ENCODE measurements around the gene THSD4. TPM values are rescaled to one million over a fixed set of nuclear protein-coding genes. Genes with fewer than 3 reads are reported as not detected.
A peak's percentile ranks its signal among the peaks of the same experiment; 100 is the strongest.

The THSD4 gene
- total RNA-seq, 1 donor from 2014 or later = 151 TPM

- H3K36me3 ChIP-seq = no peaks in the 10 kb centered on the region
- H3K27me3 ChIP-seq = no peaks in the 10 kb centered on the region
- H3K9me3 ChIP-seq = no peaks in the 10 kb centered on the region
- H3K27ac ChIP-seq = no peak overlapping the region
- TF ChIP-seq, protein P1, sequence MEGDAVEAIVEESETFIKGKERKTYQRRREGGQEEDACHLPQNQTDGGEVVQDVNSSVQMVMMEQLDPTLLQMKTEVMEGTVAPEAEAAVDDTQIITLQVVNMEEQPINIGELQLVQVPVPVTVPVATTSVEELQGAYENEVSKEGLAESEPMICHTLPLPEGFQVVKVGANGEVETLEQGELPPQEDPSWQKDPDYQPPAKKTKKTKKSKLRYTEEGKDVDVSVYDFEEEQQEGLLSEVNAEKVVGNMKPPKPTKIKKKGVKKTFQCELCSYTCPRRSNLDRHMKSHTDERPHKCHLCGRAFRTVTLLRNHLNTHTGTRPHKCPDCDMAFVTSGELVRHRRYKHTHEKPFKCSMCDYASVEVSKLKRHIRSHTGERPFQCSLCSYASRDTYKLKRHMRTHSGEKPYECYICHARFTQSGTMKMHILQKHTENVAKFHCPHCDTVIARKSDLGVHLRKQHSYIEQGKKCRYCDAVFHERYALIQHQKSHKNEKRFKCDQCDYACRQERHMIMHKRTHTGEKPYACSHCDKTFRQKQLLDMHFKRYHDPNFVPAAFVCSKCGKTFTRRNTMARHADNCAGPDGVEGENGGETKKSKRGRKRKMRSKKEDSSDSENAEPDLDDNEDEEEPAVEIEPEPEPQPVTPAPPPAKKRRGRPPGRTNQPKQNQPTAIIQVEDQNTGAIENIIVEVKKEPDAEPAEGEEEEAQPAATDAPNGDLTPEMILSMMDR (IDR thresholded peaks at IDR 0.05) = no peak
- intact Hi-C loops (cut with DNase I) = no loop called here
- H3K4me3 ChIP-seq = no peak overlapping the region
- DNase-seq (ENCODE audit: low spot score in 2 of 2) = no peak
- peaks cover 0 to 5% of the 10 kb centered on the region in 2 donors for H3K4me1 ChIP-seq
Observed at GRCh38 chr15:71494563-71495397, 379.5 kb downstream of the THSD4 start.

DNA sequence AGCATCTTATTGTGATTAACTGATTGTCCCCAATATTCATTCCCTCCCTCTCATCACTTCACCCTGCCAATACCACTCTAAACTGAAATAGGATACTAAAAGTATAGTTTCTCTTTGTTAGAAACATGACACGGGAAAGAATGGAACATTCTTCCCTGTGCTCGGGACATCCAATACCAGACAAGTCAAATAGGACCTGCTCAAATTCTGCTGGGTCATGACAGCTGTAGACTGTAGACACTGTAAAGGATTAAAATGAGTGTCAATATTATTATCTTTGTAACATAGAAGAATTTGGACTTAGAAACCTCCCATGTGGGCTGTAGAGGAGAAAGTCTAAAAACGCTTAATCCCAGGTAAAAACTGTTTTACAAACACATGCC, 380.1 kb downstream of the THSD4 start:
- Histone ChIP-seq H3K27me3 (no peaks in the 10 kb centered on the region), H3K36me3 (no peaks in the 10 kb centered on the region)
- intact Hi-C loops (cut with DNase I) = no loop called here

DNA sequence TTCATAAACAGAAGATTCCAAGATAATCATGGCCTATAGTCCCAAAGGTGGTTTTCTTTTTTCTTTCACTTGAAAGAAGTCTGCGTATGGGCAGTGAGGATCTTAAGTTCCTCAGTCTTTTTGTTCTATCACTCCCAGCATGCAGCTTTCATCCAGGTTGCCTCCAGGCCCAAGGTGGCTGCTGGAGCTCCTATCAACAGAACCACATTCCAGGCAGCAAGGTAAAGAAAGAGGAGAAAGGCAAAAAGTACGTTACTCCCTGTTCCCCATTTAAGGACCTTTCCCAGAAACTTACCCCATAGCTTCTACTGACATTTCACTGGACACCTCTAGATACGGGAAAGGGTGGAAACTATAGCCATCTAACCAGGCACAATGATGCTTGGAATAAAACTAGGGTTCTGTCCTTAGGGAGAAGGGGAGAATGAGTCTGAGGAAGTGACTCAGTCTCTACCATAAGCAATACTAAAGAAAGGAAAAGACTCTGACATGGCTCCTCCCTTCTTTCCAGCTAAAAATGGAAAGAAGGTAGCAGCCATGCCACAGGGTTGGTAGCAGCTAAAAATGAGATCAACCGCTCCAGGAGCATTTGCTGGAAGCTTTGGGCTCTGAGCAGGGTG, 381.2 kb downstream of the THSD4 start:
- Histone ChIP-seq H3K4me3 (no peak overlapping the region), H3K4me1 (peaks cover 2 to 6% of the 10 kb centered on the region in 2 donors), H3K9me3 (no peaks in the 10 kb centered on the region), H3K27me3 (no peaks in the 10 kb centered on the region), H3K27ac (peak overlapping the region; percentile 45 to 53), H3K36me3 (no peaks in the 10 kb centered on the region)
- intact Hi-C loops (cut with DNase I) = no loop called here
- TF ChIP-seq, protein P1 (IDR thresholded peaks at IDR 0.05) = no peak
- no peak for DNase-seq (ENCODE audit: low spot score in 2 of 2)

More for the DNA sequence above, 380.1 kb downstream of the THSD4 start:
- H3K4me3 ChIP-seq = no peak overlapping the region
- H3K27ac ChIP-seq = no peak overlapping the region
- H3K9me3 ChIP-seq = no peaks in the 10 kb centered on the region
- DNase-seq (ENCODE audit: low spot score in 2 of 2) = no peak
- peaks cover 0 to 5% of the 10 kb centered on the region in 2 donors for H3K4me1 ChIP-seq
- TF ChIP-seq, protein P1 (IDR thresholded peaks at IDR 0.05) = no peak

GRCh38 chr15:71501344-71502076, 386.2 kb downstream of the THSD4 start:
- DNase-seq (ENCODE audit: low spot score in 2 of 2) = no peak
- Histone ChIP-seq H3K9me3 (no peaks in the 10 kb centered on the region), H3K36me3 (no peaks in the 10 kb centered on the region), H3K27me3 (no peaks in the 10 kb centered on the region), H3K4me1 (peaks cover 3 to 6% of the 10 kb centered on the region in 2 donors), H3K4me3 (no peak overlapping the region), H3K27ac (no peak overlapping the region)
- TF ChIP-seq, protein P1 (IDR thresholded peaks at IDR 0.05) = no peak
- intact Hi-C loops (cut with DNase I) = no loop called here

- Histone ChIP-seq H3K9me3 (no peaks in the 10 kb centered on the region), H3K27me3 (no peaks in the 10 kb centered on the region), H3K4me3 (no peak overlapping the region), H3K27ac (no peak overlapping the region), H3K36me3 (no peaks in the 10 kb centered on the region), H3K4me1 (peaks cover 3 to 6% of the 10 kb centered on the region in 2 donors)
- TF ChIP-seq, protein P1 (IDR thresholded peaks at IDR 0.05) = no peak
- DNase-seq (ENCODE audit: low spot score in 2 of 2) = no peak
- intact Hi-C loops (cut with DNase I) = no loop called here
Observed at GRCh38 chr15:71502077-71502432, 386.8 kb downstream of the THSD4 start.

Data from ascending aorta (tissue), 2 donors.